ENCODE measurements around the gene MEF2D. TPM values are rescaled to one million over a fixed set of nuclear protein-coding genes. Genes with fewer than 3 reads are reported as not detected.

The MEF2D gene
- total and polyA plus RNA-seq, 8 donors, result 7.7 to 136 (median 18.8) TPM

DNA sequence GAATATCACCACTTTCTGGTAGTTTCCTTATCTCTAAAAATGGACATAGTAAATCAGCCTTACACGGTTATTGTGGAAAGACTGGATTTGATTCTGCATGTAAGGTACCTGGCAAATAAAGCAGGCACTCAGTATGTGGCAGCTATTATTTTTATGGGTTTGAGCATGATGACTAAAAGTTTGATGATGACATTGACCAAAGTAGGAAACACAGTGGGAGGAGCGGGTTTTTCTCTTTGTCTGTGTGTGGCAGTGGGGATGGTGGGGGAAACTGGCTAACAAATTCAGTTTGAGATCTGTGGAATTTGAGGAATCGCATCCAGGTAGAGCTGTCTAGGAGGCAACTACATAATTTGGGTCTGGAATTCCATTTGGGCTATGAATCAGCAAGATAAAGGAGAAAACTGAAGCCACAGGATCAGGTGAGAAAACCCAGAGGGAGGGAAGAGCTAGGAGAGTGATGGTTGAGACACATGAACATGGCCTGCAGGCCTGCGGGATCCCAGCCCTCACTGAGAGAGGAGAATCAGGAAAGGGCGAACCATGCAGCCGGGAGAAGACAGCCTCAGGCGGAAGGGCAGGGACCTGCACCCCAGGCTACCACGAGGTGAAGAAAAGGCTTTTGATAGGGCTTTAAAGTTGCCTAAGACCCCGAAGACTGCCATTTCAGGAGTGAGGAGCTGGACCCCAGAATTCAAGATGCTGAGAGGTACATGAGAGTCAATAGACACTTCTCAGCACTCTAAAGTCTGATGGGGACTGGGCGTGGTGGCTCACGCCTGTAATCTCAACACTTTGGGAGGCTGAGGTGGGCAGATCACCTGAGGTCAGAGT is 52.2 kb downstream of the MEF2D start:
- intact Hi-C loops (cut with DNase I; ENCODE audit: low total_unique reads), result no loop called here
- H3K4me3 ChIP-seq, result no peak overlapping the region

DNA sequence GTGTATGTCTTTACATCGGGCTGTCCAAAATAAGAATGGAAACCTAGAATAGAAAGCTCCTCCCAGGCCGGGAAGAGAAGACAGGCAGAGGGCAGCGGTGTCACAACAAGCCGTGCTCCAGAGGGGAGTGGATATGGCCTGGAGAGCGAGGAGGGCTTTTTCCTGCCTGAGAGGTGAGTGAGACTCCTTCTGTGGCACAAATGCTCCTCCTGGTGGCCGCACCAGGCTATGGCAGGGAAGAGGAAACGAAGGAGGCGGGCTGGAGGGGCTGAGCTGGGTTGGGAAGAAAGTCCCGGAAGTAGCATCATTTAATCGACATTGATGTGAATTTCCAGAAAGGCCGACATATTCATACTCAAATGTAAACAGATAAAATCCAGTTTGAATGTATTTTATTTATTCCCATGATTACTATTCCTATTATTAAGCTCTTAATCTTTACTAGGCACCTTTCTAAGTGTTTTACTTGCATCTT is 54.7 kb downstream of the MEF2D start:
- Histone ChIP-seq H3K9me3 (no peaks in the 10 kb centered on the region), H3K27me3 (peaks cover 0 to 64% (median 37%) of the 10 kb centered on the region in 3 donors), H3K36me3 (no peaks in the 10 kb centered on the region), H3K4me1 (peaks cover 3 to 8% (median 6%) of the 10 kb centered on the region in 4 donors), H3K27ac (no peak overlapping the region), H3K4me3 (peak overlapping the region in 1 of 4 donors; percentile 9)
- no peak for TF ChIP-seq POLR2A (IDR thresholded peaks at IDR 0.05)
- no peak for TF ChIP-seq EP300 (IDR thresholded peaks at IDR 0.05)
- TF ChIP-seq, protein P1, sequence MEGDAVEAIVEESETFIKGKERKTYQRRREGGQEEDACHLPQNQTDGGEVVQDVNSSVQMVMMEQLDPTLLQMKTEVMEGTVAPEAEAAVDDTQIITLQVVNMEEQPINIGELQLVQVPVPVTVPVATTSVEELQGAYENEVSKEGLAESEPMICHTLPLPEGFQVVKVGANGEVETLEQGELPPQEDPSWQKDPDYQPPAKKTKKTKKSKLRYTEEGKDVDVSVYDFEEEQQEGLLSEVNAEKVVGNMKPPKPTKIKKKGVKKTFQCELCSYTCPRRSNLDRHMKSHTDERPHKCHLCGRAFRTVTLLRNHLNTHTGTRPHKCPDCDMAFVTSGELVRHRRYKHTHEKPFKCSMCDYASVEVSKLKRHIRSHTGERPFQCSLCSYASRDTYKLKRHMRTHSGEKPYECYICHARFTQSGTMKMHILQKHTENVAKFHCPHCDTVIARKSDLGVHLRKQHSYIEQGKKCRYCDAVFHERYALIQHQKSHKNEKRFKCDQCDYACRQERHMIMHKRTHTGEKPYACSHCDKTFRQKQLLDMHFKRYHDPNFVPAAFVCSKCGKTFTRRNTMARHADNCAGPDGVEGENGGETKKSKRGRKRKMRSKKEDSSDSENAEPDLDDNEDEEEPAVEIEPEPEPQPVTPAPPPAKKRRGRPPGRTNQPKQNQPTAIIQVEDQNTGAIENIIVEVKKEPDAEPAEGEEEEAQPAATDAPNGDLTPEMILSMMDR (IDR thresholded peaks at IDR 0.05), result peak in 6 of 7 experiments; percentile 11 to 98 (median 96)
- TF ChIP-seq POLR2AphosphoS5 (IDR thresholded peaks at IDR 0.05), result peak in 1 of 3 donors; percentile 56
- DNase-seq, result peak; percentile 84 to 93
- WGBS, 5 donors, result 0 to 4% (median 3%) methylated on average over 11 of the region's 11 CpGs
- intact Hi-C loops (cut with DNase I; ENCODE audit: low total_unique reads), result no loop called here

More for the DNA sequence above, 52.2 kb downstream of the MEF2D start:
- 73 to 80% (median 78%) methylated on average over 11 of the region's 11 CpGs for WGBS, 5 donors
- Histone ChIP-seq H3K4me1 (peaks cover 3 to 8% (median 6%) of the 10 kb centered on the region in 4 donors), H3K9me3 (no peaks in the 10 kb centered on the region), H3K36me3 (no peaks in the 10 kb centered on the region), H3K27me3 (peaks cover 0 to 39% (median 16%) of the 10 kb centered on the region in 3 donors), H3K27ac (no peak overlapping the region)
- no peak for TF ChIP-seq POLR2AphosphoS5 (IDR thresholded peaks at IDR 0.05)
- TF ChIP-seq, protein P1 (IDR thresholded peaks at IDR 0.05), result no peak
- TF ChIP-seq EP300 (IDR thresholded peaks at IDR 0.05), result no peak
- no peak for TF ChIP-seq POLR2A (IDR thresholded peaks at IDR 0.05)
- no peak for DNase-seq

DNA sequence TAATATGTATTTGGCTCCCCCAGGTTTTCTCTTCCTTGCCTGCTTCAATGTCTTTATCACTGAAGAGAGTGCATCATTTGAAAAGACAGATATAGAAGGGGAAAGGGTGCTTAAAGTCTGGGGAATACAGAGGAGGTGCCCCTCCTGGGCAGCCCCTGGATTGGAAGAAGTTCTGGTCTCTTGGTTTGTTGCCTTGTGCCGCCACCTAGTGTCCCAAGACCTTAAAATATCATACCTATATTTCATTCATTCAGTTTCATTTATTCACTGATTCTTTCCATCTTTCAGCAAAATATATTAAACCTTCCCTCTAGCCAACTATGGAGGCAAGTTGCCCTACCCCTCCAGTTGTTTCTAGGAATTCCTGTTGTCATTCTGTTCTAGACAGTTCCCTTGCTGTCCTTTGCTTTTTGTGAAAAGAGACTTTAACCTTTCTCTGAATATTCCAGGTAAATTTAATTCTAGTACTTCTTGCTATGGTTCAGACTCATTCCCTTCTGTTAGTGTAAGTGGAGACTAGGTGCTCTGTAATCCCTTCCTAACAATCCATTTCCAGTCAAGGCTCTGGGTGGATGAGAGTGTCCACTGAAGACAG is 56.1 kb downstream of the MEF2D start:
- H3K27ac ChIP-seq, result no peak overlapping the region
- H3K4me1 ChIP-seq, result peaks cover 3 to 8% (median 6%) of the 10 kb centered on the region in 4 donors
- intact Hi-C loops (cut with DNase I; ENCODE audit: low total_unique reads), result loop anchor here (5.0 kb wide), 1 partner anchor 57 kb away; no protein-coding TSS in a partner anchor
- H3K36me3 ChIP-seq, result no peaks in the 10 kb centered on the region
- TF ChIP-seq, protein P1 (IDR thresholded peaks at IDR 0.05), result peak in 1 of 7 experiments; percentile 19
- TF ChIP-seq EP300 (IDR thresholded peaks at IDR 0.05), result no peak
- 7 to 24% (median 12%) methylated on average over 1 of the region's 1 CpG for WGBS, 5 donors
- H3K27me3 ChIP-seq, result peaks cover 6 to 77% (median 50%) of the 10 kb centered on the region in 3 donors
- peak in 1 of 2 donors; percentile 43 for DNase-seq
- H3K4me3 ChIP-seq, result no peak overlapping the region
- no peaks in the 10 kb centered on the region for H3K9me3 ChIP-seq

DNA sequence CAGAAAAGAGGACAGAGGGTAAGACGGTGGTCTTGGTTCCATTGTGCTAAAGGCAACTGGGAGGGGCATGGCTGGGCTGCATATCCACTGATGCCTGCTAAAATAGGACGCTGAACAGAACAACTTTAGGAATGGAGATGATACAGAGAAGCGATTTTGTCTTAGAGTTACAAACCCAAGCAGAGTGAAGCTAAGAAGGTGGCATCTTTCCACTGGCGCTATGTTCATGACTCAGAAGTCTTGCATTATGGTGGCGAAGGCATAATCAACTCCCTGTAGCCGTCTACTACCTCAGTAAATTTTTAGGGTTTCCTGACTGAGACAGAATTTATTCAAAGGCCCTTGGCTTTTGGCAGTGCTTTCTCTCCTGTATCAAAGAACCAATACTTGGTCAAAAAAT is 57.3 kb downstream of the MEF2D start:
- Histone ChIP-seq H3K4me3 (no peak overlapping the region), H3K9me3 (no peaks in the 10 kb centered on the region), H3K36me3 (no peaks in the 10 kb centered on the region), H3K27me3 (peaks cover 17 to 82% (median 62%) of the 10 kb centered on the region in 3 donors), H3K27ac (no peak overlapping the region), H3K4me1 (peaks cover 3 to 8% (median 6%) of the 10 kb centered on the region in 4 donors)
- TF ChIP-seq, protein P1 (IDR thresholded peaks at IDR 0.05), result no peak
- TF ChIP-seq POLR2AphosphoS5 (IDR thresholded peaks at IDR 0.05), result no peak
- intact Hi-C loops (cut with DNase I; ENCODE audit: low total_unique reads), result loop anchor here (5.0 kb wide), 1 partner anchor 56 kb away; no protein-coding TSS in a partner anchor
- 55 to 74% (median 56%) methylated on average over 6 of the region's 6 CpGs for WGBS, 5 donors
- DNase-seq, result no peak

All from stomach (tissue), 9 donors.